Measurements from ENCODE around the gene GRK6.

GRK6 gene

DNA sequence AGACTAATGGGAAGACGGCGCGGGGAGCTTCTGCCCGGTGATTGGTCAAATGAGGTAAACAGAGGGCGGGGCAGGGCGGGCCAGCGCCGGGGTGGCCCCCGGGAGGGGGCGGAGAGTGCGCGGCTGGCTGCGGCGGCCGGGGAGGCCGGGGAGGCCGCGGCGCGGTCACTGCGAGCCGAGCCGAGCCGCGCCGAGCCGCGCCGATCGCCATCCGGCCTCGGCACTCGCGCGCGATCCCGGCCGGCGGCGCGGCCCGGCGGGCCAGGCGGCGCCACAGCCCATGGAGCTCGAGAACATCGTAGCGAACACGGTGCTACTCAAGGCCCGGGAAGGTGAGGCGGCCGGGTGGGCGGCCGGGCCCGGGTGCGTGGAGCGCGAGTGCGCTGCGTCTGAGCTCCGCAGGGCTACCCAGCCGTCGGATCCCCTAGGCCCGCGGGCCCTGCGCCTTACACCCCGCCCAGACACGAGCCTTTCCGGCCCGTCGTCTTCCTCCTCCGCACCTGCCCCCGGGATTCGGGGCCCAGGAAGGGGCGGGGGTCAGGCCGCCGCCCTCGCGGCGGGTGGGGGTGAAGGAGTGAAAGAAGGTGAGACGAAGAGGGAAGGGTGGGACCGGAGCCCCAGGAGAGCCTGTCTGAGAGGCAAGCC lies at the start of gene GRK6:
Gene GRK6 (plus strand): TSS at position 111 of the 645 bp plus-strand sequence. CDS start 170 bp downstream, at position 281.
- peak; percentile 51 for DNase-seq

DNA sequence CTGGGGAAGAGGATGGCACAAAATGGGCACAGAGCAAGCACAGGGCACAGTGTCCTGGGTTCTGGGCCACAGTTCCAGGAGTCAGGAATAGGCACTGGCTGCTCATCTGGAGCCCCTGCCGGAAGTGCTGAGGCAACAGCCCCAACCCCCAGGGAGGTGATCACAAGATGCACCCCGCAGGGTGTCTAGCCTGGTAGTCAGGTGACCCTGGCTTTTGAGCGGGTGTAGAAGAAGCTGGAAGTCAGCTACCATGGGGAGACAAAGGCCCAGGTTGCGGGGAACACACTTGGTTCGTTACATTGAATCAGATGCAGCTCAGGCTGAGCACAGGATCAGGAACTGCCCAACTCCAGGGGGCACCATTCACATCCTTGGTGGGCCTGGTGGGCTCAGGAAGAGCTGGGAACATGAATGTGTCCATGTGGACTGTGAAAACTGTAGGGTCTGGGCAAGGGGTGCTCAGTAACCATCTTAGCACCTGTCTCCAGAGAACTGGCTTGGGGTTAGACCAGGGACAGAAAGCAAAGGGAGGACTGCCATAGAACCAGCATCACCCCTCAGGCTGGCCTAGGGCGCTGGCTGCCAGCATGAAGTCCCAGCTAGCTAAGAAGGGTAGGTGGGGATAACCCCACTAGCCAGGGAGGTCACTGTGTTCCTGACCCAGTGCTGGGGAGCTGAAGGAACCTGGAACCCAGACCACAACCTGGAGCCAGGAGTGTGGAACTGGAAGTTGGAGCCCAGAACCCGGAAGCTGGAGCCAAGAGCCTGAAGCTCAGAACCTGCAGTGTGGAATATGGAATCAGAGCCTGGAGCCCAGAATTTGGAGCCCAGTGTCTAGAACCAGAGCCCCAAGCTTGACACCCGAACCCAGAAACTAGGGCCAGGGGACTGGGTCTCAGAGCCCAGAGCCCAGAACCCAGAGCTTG lies 48.4 kb upstream of the GRK6 start:
- no peak for DNase-seq

DNA sequence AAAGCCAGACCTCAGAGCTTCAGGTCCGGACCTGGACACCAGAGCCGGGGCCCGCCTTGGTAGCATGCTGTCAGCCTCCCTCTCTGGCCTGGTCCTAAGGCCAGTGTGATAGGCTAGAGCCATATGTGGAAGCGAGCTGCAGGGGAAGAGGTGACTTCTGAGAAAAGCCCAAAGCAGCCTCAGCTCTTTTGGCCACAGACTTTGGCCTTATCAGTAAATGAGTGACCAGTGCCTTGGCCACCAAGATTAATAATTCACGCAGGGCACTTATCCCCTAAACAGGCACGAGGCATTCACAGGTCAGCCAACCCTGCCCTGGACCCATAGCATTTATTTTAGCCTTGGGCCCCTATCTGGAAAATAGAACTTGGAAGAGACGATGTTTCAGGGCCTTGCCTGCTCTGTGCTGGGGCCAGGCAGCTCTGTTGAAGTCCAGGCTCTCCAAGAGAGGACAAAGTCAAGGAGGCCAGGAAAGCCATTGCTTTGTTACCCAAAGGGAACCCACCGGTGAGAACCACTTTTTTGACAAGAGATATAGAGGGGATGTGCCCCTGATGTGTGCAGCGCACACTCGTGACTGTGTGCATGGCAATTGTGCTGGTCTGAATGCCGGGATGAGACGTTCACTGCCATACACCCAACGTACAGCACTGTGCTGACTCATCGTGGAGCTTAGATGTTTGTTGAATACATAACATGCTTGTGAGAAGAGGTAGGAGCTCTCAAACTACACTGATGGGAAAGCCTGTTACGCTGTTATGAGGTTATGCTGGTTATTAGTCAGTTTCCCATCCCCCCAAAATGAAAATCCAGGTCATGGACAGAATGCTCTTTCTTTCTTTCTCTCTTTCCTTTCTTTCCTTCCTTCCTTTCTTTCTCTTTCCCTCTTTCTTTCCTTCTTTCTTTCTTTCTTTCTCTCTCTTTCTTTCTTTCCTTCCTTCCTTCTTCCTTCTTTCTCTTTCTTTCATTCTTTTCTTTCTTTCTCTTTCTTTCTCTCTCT lies 47.3 kb upstream of the GRK6 start:
- no peak for DNase-seq

DNA sequence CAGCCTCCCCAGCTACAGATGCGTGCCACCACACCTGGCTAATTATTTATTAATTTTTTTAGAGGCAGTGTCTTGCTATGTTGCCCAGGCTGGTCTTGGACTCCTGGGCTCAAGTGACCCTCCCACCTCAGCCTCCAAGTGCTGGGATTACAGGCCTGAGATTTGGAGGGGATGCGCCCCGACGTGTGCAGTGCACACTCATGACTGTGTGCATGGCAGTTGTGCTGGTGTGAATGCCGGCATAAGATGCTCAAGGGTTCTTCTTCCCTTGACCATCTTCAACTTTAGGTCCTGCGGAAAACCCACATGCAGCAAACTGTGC lies 45.7 kb upstream of the GRK6 start:
- no peak for DNase-seq

DNA sequence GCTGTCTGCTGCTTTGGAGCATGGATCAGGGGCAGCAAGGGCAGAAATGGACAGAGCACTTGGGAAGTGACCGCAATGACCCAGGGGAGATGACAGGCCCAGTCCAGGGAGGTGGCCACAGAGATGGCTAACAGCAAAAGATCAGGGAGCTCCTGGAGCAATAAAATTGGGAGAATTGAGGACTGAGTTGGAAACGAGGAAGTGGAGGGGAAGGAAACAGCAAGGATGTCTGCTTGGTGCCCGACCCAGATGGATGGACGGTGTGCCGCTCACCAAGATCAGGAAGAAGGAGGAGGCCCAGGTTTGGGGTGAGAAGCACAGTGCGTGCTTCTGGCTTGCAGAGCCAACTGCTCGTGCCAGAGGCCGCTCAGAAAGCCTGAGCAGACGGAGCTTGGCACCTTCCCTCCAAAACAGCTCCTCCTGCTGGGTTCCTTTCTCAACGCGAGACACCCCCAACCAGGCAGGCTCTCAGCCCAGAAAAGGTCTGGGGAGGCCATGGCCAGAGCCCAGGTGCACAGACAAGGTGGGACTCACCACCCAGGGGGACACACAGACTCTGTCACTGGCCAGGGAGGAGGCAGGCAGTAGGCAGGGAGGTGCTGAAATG lies 44.0 kb upstream of the GRK6 start:
- no peak for DNase-seq

DNA sequence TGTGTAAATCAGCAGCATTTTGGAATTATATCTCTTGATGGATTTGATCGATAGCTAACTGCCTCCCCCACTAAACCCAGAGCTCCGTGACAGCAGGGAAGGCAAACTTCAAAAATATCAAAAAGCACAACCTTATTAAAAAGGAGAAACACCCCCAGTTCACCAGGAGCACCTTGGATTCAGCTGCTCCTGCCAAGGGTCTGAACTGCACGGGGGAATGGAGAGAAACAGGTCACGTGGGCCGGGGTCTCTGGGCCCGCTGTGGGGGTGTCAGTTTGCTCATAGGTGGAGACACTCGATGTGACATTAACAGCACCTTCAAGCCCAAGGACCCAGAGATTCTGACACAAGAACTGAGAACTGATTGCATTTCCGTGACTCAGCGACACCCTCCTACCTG lies 43.3 kb upstream of the GRK6 start:
- DNase-seq: no peak

DNA sequence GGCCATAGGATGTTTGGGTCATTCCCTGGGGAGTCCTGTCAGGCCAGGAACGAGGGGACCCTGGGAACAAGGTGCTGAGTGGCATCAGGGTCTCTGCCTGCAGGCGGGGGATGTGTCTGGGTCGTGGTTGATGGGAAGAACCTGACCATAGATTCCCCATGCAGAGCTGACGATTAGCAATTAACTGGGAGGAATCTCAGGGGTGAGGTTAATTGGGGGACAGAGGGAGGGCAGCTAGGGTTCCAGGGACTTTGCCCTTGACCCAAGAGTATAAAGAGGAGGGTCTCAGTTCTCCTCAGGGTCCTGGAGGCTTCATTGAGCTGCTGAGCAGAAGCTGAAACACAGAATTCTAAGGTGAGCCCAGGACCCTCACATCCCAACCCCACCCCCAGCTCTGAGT lies 42.3 kb upstream of the GRK6 start, which contains the start of gene SLC34A1:
Gene SLC34A1 (plus strand): TSS at position 301 of the 400 bp plus-strand sequence. CDS start 1,308 bp downstream, outside the sequence.
- DNase-seq: no peak

DNA sequence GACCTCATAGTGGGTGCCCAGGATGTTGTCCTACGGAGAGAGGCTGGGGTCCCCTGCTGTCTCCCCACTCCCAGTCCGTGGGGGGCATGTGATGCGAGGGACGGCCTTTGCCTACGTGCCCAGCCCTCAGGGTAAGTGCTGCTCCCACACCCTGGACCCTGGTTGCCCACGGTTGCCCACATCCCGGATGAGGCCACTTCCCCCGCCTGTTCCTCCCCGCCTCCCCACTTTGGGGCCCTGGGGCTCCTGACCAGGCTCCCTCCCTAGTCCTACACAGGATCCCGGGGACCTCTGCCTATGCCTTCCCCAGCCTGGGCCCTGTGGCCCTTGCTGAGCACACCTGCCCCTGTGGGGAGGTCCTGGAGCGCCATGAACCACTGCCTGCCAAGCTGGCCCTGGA lies 40.8 kb upstream of the GRK6 start:
- DNase-seq: no peak

DNA sequence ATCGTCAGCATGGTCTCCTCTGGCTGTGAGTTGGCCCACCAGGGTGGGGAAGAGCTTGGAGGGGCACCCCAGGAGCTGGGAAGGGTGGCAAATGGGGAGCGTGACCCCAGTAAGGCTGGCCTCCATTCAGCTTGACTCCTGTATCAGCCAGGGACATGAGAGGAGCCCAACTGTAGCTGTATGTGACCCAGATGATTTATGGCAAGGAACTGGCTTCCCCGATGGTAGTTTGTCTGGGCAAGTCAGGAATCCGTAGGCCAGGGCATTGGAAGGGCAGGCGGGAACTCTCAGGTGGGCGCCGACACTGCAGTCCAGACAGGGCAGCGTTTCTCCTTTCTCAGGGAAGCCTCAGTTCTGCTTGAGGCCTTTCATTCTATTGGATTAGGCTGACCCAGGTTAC lies 39.9 kb upstream of the GRK6 start:
- no peak for DNase-seq

DNA sequence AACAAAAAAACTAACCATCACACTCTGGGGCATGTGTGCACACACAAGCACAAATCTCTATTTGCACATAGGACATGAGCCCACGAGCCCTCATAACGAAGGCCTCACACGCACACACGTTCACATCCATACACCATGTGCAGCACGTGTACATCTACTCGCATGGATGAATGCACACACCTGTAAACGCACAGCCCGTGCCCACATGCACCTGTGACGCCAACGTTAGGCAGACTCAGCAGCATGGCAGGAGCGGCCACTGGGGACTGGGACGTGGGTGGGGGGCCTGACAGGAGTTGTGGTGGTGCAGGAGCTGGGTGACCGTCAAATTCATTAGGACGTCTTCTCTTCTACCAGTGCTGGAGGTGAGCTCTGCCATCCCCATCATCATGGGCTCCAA lies 39.1 kb upstream of the GRK6 start:
- no peak for DNase-seq

DNA sequence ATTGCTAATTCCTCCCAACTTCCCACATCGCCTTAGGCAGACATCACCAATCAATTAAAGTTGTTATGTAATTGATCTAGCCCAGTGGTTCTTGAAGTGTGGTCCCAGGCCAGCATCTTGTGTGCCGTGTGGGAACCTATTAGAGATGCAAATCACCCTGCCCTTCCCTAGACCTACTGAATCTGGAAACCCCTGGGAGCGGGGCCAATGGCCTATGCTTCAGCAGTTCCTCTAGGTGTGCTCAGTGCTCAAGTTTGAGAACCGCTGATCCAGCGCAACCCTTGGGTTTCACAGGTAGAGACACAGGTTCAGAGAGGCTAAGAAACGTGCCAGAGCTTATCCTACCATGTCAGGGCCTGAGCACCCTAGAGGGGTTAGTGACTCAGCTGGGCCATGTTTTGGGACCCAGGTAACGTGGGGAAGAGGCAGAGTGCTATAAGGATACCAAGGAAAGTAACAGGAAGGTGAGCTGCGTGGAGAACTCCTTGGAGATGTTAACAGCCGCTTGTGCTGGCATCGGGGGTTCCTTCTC lies 37.9 kb upstream of the GRK6 start:
- DNase-seq: no peak

DNA sequence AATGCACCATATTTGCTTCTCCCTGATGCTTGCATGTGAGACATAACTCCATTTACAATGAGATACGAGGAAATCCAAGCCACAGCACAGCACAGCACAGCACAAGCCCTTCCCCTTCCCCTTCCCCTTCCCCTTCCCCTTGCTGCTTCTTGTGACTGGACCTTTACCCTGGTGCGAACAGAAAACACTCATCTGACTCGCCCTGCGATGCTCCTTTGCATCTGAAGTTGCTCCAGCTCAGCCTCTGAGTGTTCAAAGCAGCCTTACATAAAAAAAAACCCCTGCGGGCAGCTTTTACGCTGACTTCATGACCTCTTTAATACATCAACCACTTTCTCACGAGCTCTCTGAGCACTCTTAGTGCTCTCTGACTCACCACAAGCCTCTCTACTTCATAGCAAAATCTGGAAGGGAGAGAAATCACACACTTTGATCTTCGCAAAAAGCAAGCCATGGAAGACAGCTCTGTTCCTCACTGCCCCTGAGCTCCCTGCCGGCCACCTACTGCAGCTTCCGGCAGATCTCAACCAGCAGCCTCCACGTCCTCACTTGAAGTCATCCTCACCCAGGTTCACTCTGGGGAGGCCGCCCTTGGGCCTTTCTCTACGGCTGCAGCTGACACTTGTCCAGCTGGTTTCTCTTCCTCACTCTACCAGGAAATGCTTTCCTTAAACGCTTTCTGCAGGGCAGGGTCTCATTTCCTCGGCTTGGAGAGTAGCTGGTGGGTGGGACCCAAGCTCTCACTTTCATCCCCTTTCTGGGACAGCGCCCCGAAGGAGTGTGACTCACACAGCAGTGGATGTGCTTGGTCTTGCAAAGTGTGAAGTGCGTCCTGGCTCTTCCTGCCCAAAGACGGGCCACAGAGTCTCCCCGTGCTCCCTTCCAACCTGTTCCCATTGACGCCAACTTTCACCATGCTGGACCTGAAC lies 37.0 kb upstream of the GRK6 start:
- no peak for DNase-seq

DNA sequence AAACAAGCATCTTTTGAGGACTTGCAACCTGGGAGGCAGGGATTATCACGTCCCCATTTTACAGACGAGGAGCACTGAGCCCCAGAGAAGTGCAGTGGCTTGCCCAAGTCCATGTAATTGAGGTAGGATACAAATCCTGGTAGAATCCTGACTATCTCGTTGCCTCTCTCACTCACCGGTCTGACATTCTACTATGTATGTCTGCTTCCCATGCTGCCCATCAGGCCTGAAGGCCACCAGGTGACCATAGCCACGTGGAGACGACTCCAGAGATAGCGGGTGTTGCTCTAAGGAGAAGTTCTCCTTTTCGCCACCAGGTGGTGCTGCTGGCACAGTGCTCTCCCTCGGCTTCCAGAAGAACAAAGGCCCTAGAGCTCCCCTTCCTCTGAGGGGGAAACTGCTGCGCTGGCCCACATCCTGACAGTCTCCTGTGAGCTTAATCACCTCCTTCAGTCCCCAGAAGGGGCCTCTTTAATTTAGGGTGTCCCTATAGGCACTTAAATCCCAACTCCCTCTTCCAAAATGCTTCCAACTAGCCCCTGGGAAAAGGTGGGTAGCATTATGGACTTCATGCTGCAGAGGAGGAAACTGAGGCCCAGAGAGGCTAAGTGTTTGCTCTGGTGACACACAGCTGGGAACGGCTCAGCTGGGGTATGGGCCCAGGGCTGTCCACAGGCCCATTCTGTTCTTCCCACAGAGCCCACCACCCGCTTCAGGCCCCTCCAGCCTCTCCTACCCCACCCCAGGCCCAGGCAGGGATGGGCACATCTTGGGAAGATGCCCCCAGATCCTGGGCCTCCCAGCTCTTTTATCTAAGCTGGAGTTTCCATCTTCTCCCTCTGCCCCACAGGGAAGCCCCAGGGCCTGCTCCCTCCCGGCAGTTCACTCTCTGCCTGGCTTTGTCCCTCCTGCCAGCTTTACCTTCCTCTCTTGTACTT lies 35.8 kb upstream of the GRK6 start:
- DNase-seq: peak; percentile 93

DNA sequence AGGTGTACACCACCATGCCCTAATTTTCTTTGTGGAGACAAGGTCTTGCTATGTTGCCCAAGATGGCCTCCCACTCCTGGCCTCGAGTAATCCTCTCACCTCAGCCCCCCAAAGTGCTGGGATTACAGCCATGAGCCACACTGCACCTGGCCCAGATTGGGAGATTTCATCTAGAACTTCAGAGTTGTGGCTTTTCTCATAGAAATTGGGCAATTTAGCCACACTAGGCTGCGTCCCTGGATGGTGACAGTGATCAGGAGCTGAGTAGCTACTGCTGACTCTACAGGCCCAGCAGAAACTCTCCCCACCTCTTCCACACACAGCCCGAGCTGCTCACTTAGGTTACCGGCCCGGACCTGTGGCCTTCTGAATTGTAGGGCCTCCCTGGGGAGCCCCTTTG lies 33.7 kb upstream of the GRK6 start:
- no peak for DNase-seq

DNA sequence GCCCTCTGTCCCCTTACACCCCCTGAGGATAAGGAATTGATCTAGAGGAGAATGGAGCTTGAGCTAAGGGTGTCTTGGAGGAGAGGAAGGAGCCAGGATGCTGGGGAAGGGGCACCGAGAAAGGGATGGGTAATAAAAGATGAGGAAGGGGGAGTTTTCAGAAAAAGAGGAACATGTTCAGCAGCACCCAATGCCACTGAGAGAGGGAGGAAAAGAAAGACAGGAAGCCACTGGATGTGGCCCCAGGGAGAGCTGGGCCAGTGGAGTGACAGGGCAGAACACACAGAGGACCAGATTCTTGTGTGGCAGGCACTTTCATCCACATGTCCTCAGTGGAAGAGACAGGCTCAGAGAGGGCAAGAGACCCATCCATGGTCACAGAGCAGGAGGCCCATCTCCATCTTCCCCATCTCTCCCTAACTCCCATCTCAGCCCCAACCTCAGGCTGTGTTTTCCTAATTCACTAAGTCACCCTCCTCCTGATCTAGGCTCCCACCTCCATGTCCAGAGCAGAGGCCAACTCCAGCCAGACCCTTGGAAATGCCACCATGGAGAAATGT lies 33.2 kb upstream of the GRK6 start:
- no peak for DNase-seq

DNA sequence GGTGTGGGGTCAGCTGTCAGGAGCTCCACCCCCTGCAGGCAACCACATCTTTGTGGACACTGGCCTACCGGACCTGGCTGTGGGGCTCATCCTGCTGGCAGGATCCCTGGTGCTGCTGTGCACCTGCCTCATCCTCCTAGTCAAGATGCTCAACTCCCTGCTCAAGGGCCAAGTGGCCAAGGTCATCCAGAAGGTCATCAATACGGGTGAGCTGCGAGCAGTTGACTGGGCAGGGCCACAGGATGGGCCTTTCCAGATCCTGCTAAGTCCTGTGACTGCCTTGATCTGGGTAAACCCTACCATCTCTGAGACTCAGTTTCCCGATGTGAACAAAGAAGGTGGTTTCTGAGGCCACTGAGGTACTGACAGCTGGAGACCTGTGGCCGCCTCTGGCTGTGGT lies 32.5 kb upstream of the GRK6 start:
- no peak for DNase-seq

DNA sequence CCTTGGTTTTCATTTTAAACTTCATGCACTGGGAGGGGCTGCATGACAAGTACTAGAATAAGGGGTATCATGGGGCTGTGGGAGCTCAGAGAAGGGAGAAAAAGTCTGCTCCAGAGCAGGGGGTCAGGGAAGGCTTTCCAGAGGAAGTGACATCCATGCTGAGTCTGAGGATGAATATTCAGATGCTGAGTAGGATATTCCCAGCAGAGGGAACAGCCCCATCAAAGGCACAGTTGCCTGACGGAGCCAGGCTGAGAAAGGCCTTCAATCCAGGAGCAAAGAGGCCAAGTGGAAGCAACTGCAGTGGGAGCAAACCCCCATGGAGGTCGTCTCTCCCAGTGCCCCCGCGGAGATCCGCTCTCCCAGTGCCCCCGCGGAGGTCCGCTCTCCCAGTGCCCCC lies 30.4 kb upstream of the GRK6 start:
- no peak for DNase-seq

DNA sequence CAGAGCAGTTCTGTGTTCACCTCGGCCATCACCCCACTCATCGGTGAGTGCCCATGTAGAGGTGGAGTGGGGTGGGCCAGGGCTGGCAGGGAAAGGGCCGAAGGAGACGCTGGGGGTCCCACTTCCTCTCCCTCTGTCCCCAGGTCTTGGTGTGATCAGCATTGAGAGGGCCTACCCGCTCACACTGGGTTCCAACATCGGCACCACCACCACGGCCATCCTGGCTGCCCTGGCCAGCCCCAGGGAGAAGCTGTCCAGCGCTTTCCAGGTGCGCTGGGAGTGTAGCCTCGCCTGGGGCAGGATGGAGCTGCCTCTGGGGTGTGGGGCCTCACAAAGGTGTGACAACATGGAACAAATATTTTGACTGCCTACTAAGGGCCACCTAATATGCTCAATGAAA lies 29.7 kb upstream of the GRK6 start:
- DNase-seq: no peak

DNA sequence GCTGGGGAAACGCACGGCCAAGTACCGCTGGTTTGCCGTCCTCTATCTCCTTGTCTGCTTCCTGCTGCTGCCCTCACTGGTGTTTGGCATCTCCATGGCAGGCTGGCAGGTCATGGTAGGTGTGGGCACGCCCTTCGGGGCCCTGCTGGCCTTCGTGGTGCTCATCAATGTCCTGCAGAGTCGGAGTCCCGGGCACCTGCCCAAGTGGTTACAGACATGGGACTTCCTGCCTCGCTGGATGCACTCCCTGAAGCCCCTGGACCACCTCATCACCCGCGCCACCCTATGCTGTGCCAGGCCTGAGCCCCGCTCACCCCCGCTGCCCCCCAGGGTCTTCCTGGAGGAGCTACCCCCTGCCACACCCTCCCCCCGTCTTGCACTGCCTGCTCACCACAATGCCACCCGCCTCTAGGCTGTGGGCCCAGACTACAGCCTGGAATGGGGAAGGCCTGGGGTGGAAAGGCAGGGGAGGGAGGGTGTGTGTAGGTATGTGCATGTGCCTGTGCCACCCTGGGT lies 28.5 kb upstream of the GRK6 start:
- DNase-seq: no peak

Data from retina (tissue), 1 donor.